H9 (cell line): ENCODE results near the gene BCAS3. TPM values are rescaled to one million over a fixed set of nuclear protein-coding genes. Genes with fewer than 3 reads are reported as not detected.
"Not testable (repeated sequence)": the region's sequence is repeated elsewhere in the genome, so short reads cannot be mapped to it uniquely, and the experiment has no call there.

Source experiments
- DNase-seq: peaks from one replicate; pipeline ENCODE4 v3.0.0-alpha.2; 2017
- H2AFZ ChIP-seq: one replicate; pipeline ENCODE4 v1.6.1; 2013; ENCODE audit warnings: mild to moderate bottlenecking, low read length, control low read depth, moderate library complexity
- H2AK5ac ChIP-seq: 2 replicates; pipeline ENCODE4 v1.6.1; 2013; ENCODE audit warnings: low read length, control low read depth, mixed read lengths; ENCODE audit not compliant: insufficient read length
- H2BK120ac ChIP-seq: one replicate; pipeline ENCODE4 v1.6.1; 2013; ENCODE audit warnings: low read depth, mild to moderate bottlenecking, low read length, control low read depth, inconsistent platforms; ENCODE audit not compliant: poor library complexity, severe bottlenecking
- H2BK12ac ChIP-seq: 2 replicates; pipeline ENCODE4 v1.6.1; 2013; ENCODE audit warnings: low read length, control low read depth, mixed read lengths, low read depth; ENCODE audit not compliant: insufficient read length
- H2BK15ac ChIP-seq: 2 replicates; pipeline ENCODE4 v1.6.1; 2013; ENCODE audit warnings: low read depth, low read length, control low read depth
- H2BK20ac ChIP-seq: one replicate; pipeline ENCODE4 v1.6.1; 2013; ENCODE audit warnings: low read depth, mild to moderate bottlenecking, low read length, control low read depth, inconsistent platforms; ENCODE audit not compliant: poor library complexity, severe bottlenecking
- H2BK5ac ChIP-seq: 2 replicates; pipeline ENCODE4 v1.6.1; 2013; ENCODE audit warnings: low read length, control low read depth, mixed read lengths; ENCODE audit not compliant: insufficient read length
- H3K14ac ChIP-seq: 2 replicates; pipeline ENCODE4 v1.6.1; 2013; ENCODE audit warnings: low read length, control low read depth; ENCODE audit not compliant: insufficient read depth
- H3K18ac ChIP-seq: 2 replicates; pipeline ENCODE4 v1.6.1; 2013; ENCODE audit warnings: low read depth, mild to moderate bottlenecking, mixed read lengths, low read length, control low read depth; ENCODE audit not compliant: insufficient read length
- H3K23ac ChIP-seq: 2 replicates; pipeline ENCODE4 v1.6.1; 2013; ENCODE audit warnings: low read length, control low read depth, mixed read lengths, low read depth; ENCODE audit not compliant: insufficient read length
- H3K23me2 ChIP-seq: 2 replicates; pipeline ENCODE4 v1.6.1; 2013; ENCODE audit warnings: low read depth, mild to moderate bottlenecking, mixed read lengths, low read length, control low read depth; ENCODE audit not compliant: insufficient read length, poor library complexity, severe bottlenecking
- H3K27ac ChIP-seq: 2 replicates; pipeline ENCODE4 v1.5.1; 2013; ENCODE audit warnings: low read length, control low read depth, mixed read lengths, low read depth; ENCODE audit not compliant: insufficient read length
- H3K27me3 ChIP-seq: 2 replicates; pipeline ENCODE4 v1.6.1; 2013; ENCODE audit warnings: low read length, control low read depth, inconsistent platforms; ENCODE audit not compliant: insufficient read depth
- H3K4ac ChIP-seq: 2 replicates; pipeline ENCODE4 v1.6.1; 2013; ENCODE audit warnings: low read depth, mild to moderate bottlenecking, control low read depth, inconsistent platforms, low read length, moderate library complexity
- H3K4me1 ChIP-seq: 2 replicates; pipeline ENCODE4 v1.6.1; 2013; ENCODE audit warnings: low read length, control low read depth, inconsistent platforms; ENCODE audit not compliant: insufficient read depth
- H3K4me2 ChIP-seq: 2 replicates; pipeline ENCODE4 v1.6.1; 2013; ENCODE audit warnings: low read length, control low read depth, mixed read lengths; ENCODE audit not compliant: insufficient read length, insufficient read depth
- H3K56ac ChIP-seq: 2 replicates; pipeline ENCODE4 v1.6.1; 2013; ENCODE audit warnings: low read depth, mild to moderate bottlenecking, mixed read lengths, low read length, control low read depth; ENCODE audit not compliant: insufficient read length
- H3K79me1 ChIP-seq: 2 replicates; pipeline ENCODE4 v1.6.1; 2013; ENCODE audit warnings: low read depth, mild to moderate bottlenecking, moderate library complexity, low read length, control low read depth, inconsistent platforms; ENCODE audit not compliant: insufficient read depth, poor library complexity, severe bottlenecking
- H3K79me2 ChIP-seq: 2 replicates; pipeline ENCODE4 v1.6.1; 2013; ENCODE audit warnings: low read length, control low read depth, inconsistent platforms; ENCODE audit not compliant: insufficient read depth
- H3K9ac ChIP-seq: 2 replicates; pipeline ENCODE4 v1.6.1; 2013; ENCODE audit warnings: low read length, control low read depth, mixed read lengths; ENCODE audit not compliant: insufficient read length; ENCODE audit errors: extremely low read depth
- H3K9me3 ChIP-seq: one replicate; pipeline ENCODE4 v1.6.1; 2013; ENCODE audit warnings: low read depth, low read length, inconsistent platforms; ENCODE audit not compliant: control insufficient read depth
- H3T11ph ChIP-seq: one replicate; pipeline ENCODE4 v1.6.1; 2013; ENCODE audit warnings: mild to moderate bottlenecking, low read length, control low read depth, inconsistent platforms
- H4K20me1 ChIP-seq: one replicate; pipeline ENCODE4 v1.6.1; 2013; ENCODE audit not compliant: control insufficient read depth, insufficient read length, insufficient read depth
- H4K5ac ChIP-seq: 2 replicates; pipeline ENCODE4 v1.6.1; 2013; ENCODE audit warnings: low read depth, mild to moderate bottlenecking, mixed read lengths, low read length, control low read depth; ENCODE audit not compliant: insufficient read length
- H4K8ac ChIP-seq: replicated peaks from 2 replicates; pipeline ENCODE4 v1.6.1; 2013; ENCODE audit warnings: low read length, control low read depth, mixed read lengths, low read depth; ENCODE audit not compliant: insufficient read length
- H4K91ac ChIP-seq: 2 replicates; pipeline ENCODE4 v1.6.1; 2013; ENCODE audit warnings: low read depth, mild to moderate bottlenecking, moderate library complexity, mixed read lengths, low read length, control low read depth; ENCODE audit not compliant: insufficient read length
- H3K27ac Mint-ChIP-seq, 3 experiments: 2 replicates in 2 of 3; 3 replicates in 1 of 3; pipeline ENCODE4 v1.8.0; 2020 to 2021; ENCODE audit warnings: mixed read lengths in 3 of 3, mild to moderate bottlenecking in 1 of 3, moderate library complexity in 1 of 3
- H3K27me3 Mint-ChIP-seq: 2 replicates; pipeline ENCODE4 v1.8.0; 2021; ENCODE audit warnings: low read depth, mild to moderate bottlenecking, moderate library complexity, mixed read lengths
- H3K36me3 Mint-ChIP-seq, 3 experiments: 2 replicates in 2 of 3; 3 replicates in 1 of 3; pipeline ENCODE4 v1.8.0; 2020 to 2021; ENCODE audit warnings: low read depth in 3 of 3, mixed read lengths in 3 of 3; ENCODE audit not compliant: insufficient read depth in 1 of 3
- H3K4me1 Mint-ChIP-seq, 2 experiments: 2 replicates each; pipeline ENCODE4 v1.8.0; 2020; ENCODE audit warnings: mixed read lengths in 2 of 2
- H3K4me3 Mint-ChIP-seq, 2 experiments: 2 replicates in 1 of 2; 3 replicates in 1 of 2; pipeline ENCODE4 v1.8.0; 2020 to 2021; ENCODE audit warnings: mild to moderate bottlenecking in 2 of 2, mixed read lengths in 2 of 2, moderate library complexity in 1 of 2
- H3K9me3 Mint-ChIP-seq, 2 experiments: 2 replicates in 1 of 2; 3 replicates in 1 of 2; pipeline ENCODE4 v1.8.0; 2020; ENCODE audit warnings: mild to moderate bottlenecking in 2 of 2, mixed read lengths in 2 of 2, moderate library complexity in 1 of 2
- CTCF ChIP-seq: fragments of 200-600 bp; sonication (generic); conservative IDR thresholded peaks from 3 replicates; pipeline ENCODE4 v1.8.0; 2021; ENCODE audit warnings: antibody characterized with exemption, mild to moderate bottlenecking
- WGBS: extraction: QIAGEN DNeasy Blood & Tissue Kit; methylation state at CpG from one replicate; pipeline ENCODE4 v1.1.7; 2013; ENCODE audit warnings: missing lambda C conversion rate, low lambda C conversion rate, mixed read lengths; ENCODE audit not compliant: insufficient read length; ENCODE audit errors: extremely low coverage; 5-methylcytosine and 5-hydroxymethylcytosine counted together
- total RNA-seq: library from RNA; stranded (reverse); gene quantifications from 2 replicates; pipeline ENCODE4 v1.2.1, GENCODE V29; 2021

BCAS3 gene
- total RNA-seq, 1 experiment from 2014 or later = 22.4 TPM

- DNase-seq = no peak
- Histone ChIP-seq H3K4me2 (no peak overlapping the region), H3K4ac (no peak overlapping the region), H4K20me1 (no peaks in the 10 kb centered on the region), H4K91ac (no peak overlapping the region), H2AK5ac (no peak overlapping the region), H3K23ac (no peak overlapping the region), H3T11ph (no peak overlapping the region), H3K79me1 (no peaks in the 10 kb centered on the region), H2BK5ac (no peak overlapping the region), H3K23me2 (no peaks in the 10 kb centered on the region), H4K8ac (no peak overlapping the region), H3K14ac (no peak overlapping the region), H2BK20ac (no peak overlapping the region), H2AFZ (no peak overlapping the region), H3K79me2 (no peaks in the 10 kb centered on the region), H3K56ac (no peak overlapping the region), H3K4me1 (no peaks in the 10 kb centered on the region), H3K18ac (no peak overlapping the region), H3K27ac (no peak overlapping the region), H3K27me3 (no peaks in the 10 kb centered on the region), H2BK12ac (no peak overlapping the region), H2BK120ac (no peak overlapping the region), H2BK15ac (no peak overlapping the region), H4K5ac (no peak overlapping the region), H3K9me3 (no peaks in the 10 kb centered on the region), H3K9ac (no peak overlapping the region)
- TF ChIP-seq CTCF = no peak
- Mint-ChIP-seq H3K4me1 (no peaks in the 10 kb centered on the region), H3K4me3 (no peak overlapping the region), H3K27ac (no peak overlapping the region), H3K27me3 (no peaks in the 10 kb centered on the region), H3K9me3 (no peaks in the 10 kb centered on the region), H3K36me3 (peaks cover 0 to 9% (median 5%) of the 10 kb centered on the region in 3 experiments; a peak in 3 of 7 replicates)
- no CpG with 5 or more reads among the region's 4 CpGs for WGBS
Observed at GRCh38 chr17:61040666-61041065, 363.0 kb downstream of the BCAS3 start.

GRCh38 chr17:61042348-61042747 lies 364.7 kb downstream of the BCAS3 start:
- not testable (repeated sequence) for H3K79me2 ChIP-seq, H2AFZ ChIP-seq, H3T11ph ChIP-seq, H4K91ac ChIP-seq, H3K4me1 Mint-ChIP-seq, H3K56ac ChIP-seq, H3K9me3 Mint-ChIP-seq, H4K20me1 ChIP-seq, H2BK15ac ChIP-seq, H4K8ac ChIP-seq, H3K14ac ChIP-seq, H2BK12ac ChIP-seq, H3K79me1 ChIP-seq, H3K4me1 ChIP-seq, H3K27ac Mint-ChIP-seq, DNase-seq, H2BK120ac ChIP-seq, H2BK20ac ChIP-seq, H3K4ac ChIP-seq, H3K23ac ChIP-seq, H3K4me3 Mint-ChIP-seq, H3K27me3 ChIP-seq, H3K4me2 ChIP-seq, H4K5ac ChIP-seq, H3K23me2 ChIP-seq, H3K27ac ChIP-seq, H3K9me3 ChIP-seq, H3K27me3 Mint-ChIP-seq, H3K9ac ChIP-seq, H3K36me3 Mint-ChIP-seq, H2BK5ac ChIP-seq, H3K18ac ChIP-seq, H2AK5ac ChIP-seq
- WGBS = no CpG with 5 or more reads among the region's 5 CpGs
